GM21381 (cell line): Measurements from ENCODE around the gene TESPA1.
"Not testable (repeated sequence)": the region's sequence is repeated elsewhere in the genome, so short reads cannot be mapped to it uniquely, and the experiment has no call there.

ENCODE experiments used
- ATAC-seq: cut with Tn5 transposase; IDR thresholded peaks from one replicate; pipeline ENCODE4 v1.9.1; 2021; ENCODE audit warnings: mild to moderate bottlenecking, moderate library complexity; ENCODE audit not compliant: unreplicated experiment

TESPA1 gene

GRCh38 chr12:54949073-54949711, 35.4 kb downstream of the TESPA1 start:
- no peak for ATAC-seq

GRCh38 chr12:54948171-54948570, 36.4 kb downstream of the TESPA1 start:
- no peak for ATAC-seq

- ATAC-seq = no peak
Measured at GRCh38 chr12:54945082-54945481, 39.5 kb downstream of the TESPA1 start.

- not testable (repeated sequence) for ATAC-seq
Measured at GRCh38 chr12:54943292-54943691, 41.3 kb downstream of the TESPA1 start.

- ATAC-seq = no peak
Measured at GRCh38 chr12:54941659-54942058, 42.9 kb downstream of the TESPA1 start.

- ATAC-seq = no peak
Measured at GRCh38 chr12:54940727-54941315, 43.7 kb downstream of the TESPA1 start.

GRCh38 chr12:54937929-54938328, 46.6 kb downstream of the TESPA1 start:
- no peak for ATAC-seq

- no peak for ATAC-seq
Measured at GRCh38 chr12:54937376-54937775, 47.2 kb downstream of the TESPA1 start.

- no peak for ATAC-seq
Measured at GRCh38 chr12:54936736-54937135, 47.8 kb downstream of the TESPA1 start.

- peak; percentile 98 for ATAC-seq
Measured at GRCh38 chr12:54935235-54935951, 49.2 kb downstream of the TESPA1 start.

GRCh38 chr12:54934419-54934818, 50.1 kb downstream of the TESPA1 start:
- ATAC-seq = no peak

- no peak for ATAC-seq
Measured at GRCh38 chr12:54933376-54933775, 51.2 kb downstream of the TESPA1 start.

GRCh38 chr12:54932691-54933090, 51.9 kb downstream of the TESPA1 start:
- ATAC-seq = no peak

- no peak for ATAC-seq
Measured at GRCh38 chr12:54932038-54932437, 52.5 kb downstream of the TESPA1 start.

GRCh38 chr12:54929998-54930397, 54.6 kb downstream of the TESPA1 start:
- ATAC-seq = no peak

- ATAC-seq = no peak
Measured at GRCh38 chr12:54926246-54926645, 58.3 kb downstream of the TESPA1 start.

GRCh38 chr12:54924972-54925707, 59.4 kb downstream of the TESPA1 start:
- no peak for ATAC-seq

- no peak for ATAC-seq
Measured at GRCh38 chr12:54917001-54917488, 67.5 kb downstream of the TESPA1 start.
